Activated CD8-positive, alpha-beta memory T cell treated with anti-CD3 and anti-CD28 coated beads for 1 hour (primary cell): ENCODE results near the gene ADD3.

Experiments
- DNase-seq, 2 donors: peaks; one replicate each; pipeline ENCODE4 v3.0.0-alpha.2; 2020; ENCODE audit warnings: low read depth in 1 of 2; ENCODE audit errors: extremely low read depth in 1 of 2

The ADD3 gene

GRCh38 chr10:110142965-110143364, 135.2 kb downstream of the ADD3 start:
- no peak for DNase-seq

- no peak for DNase-seq
Observed at GRCh38 chr10:110144507-110144906, 136.7 kb downstream of the ADD3 start.

GRCh38 chr10:110147961-110148360, 140.2 kb downstream of the ADD3 start:
- no peak for DNase-seq

GRCh38 chr10:110149259-110149658, 141.5 kb downstream of the ADD3 start:
- DNase-seq, result no peak

- DNase-seq, result no peak
Observed at GRCh38 chr10:110150046-110150445, 142.3 kb downstream of the ADD3 start.

- no peak for DNase-seq
Observed at GRCh38 chr10:110150981-110151380, 143.2 kb downstream of the ADD3 start.

- DNase-seq, result no peak
Observed at GRCh38 chr10:110151467-110151866, 143.7 kb downstream of the ADD3 start.

- DNase-seq, result no peak
Observed at GRCh38 chr10:110151971-110152370, 144.2 kb downstream of the ADD3 start.

- no peak for DNase-seq
Observed at GRCh38 chr10:110153396-110153795, 145.6 kb downstream of the ADD3 start.

GRCh38 chr10:110156046-110156445, 148.3 kb downstream of the ADD3 start:
- DNase-seq, result no peak

GRCh38 chr10:110158051-110159005, 150.5 kb downstream of the ADD3 start:
- DNase-seq, result no peak

- DNase-seq, result no peak
Observed at GRCh38 chr10:110160081-110160480, 152.3 kb downstream of the ADD3 start.

GRCh38 chr10:110160522-110160921, 152.7 kb downstream of the ADD3 start:
- DNase-seq, result no peak

- DNase-seq, result no peak
Observed at GRCh38 chr10:110162741-110163145, 155.0 kb downstream of the ADD3 start.

- no peak for DNase-seq
Observed at GRCh38 chr10:110163192-110163773, 155.5 kb downstream of the ADD3 start.

GRCh38 chr10:110163841-110164240, 156.1 kb downstream of the ADD3 start:
- no peak for DNase-seq

- no peak for DNase-seq
Observed at GRCh38 chr10:110165239-110165638, 157.5 kb downstream of the ADD3 start.

GRCh38 chr10:110167149-110167548, 159.4 kb downstream of the ADD3 start:
- no peak for DNase-seq

- no peak for DNase-seq
Observed at GRCh38 chr10:110168601-110169481, 161.1 kb downstream of the ADD3 start.

- DNase-seq, result no peak
Observed at GRCh38 chr10:110169586-110169985, 161.8 kb downstream of the ADD3 start.
